GM12874 (cell line): ENCODE data around the gene EWSR1.

Experiments used
- CTCF ChIP-seq: IDR thresholded peaks from 2 replicates; pipeline ENCODE4 v1.5.1; 2011; ENCODE audit warnings: low read depth, mild to moderate bottlenecking, control low read depth, low read length, moderate library complexity; ENCODE audit not compliant: insufficient read depth

Gene EWSR1

GRCh38 chr22:29267858-29268510, at the start of gene EWSR1, which contains the start of gene RHBDD3:
Gene EWSR1 (plus strand): TSS chr22:29268268. CDS start chr22:29268337, 69 bp downstream.
Gene RHBDD3 (minus strand): TSS chr22:29267981. CDS start chr22:29265626, 2,355 bp downstream.
- no peak for TF ChIP-seq CTCF

- TF ChIP-seq CTCF = no peak
Measured at GRCh38 chr22:29218758-29219408, 49.2 kb upstream of the EWSR1 start.

GRCh38 chr22:29219881-29220670, 48.0 kb upstream of the EWSR1 start:
- no peak for TF ChIP-seq CTCF

- TF ChIP-seq CTCF = no peak
Measured at GRCh38 chr22:29224121-29224858, 43.8 kb upstream of the EWSR1 start.

- TF ChIP-seq CTCF = no peak
Measured at GRCh38 chr22:29224859-29225410, 43.1 kb upstream of the EWSR1 start.

GRCh38 chr22:29225422-29226090, 42.5 kb upstream of the EWSR1 start:
- no peak for TF ChIP-seq CTCF
